K562 (cell line): ENCODE measurements around the gene EML2. TPM values are rescaled to one million over a fixed set of nuclear protein-coding genes. Genes with fewer than 3 reads are reported as not detected.

Experiments used
- ATF4 ChIP-seq: fragments of 450-650 bp; formaldehyde crosslinking; IDR thresholded peaks from 2 replicates; pipeline ENCODE4 v1.4.0; 2022; ENCODE audit warnings: mild to moderate bottlenecking, moderate library complexity
- CTCFL ChIP-seq: IDR thresholded peaks from 2 replicates; pipeline ENCODE4 v1.6.1; 2011; ENCODE audit warnings: borderline replicate concordance, low read depth, mild to moderate bottlenecking, moderate library complexity, low read length; ENCODE audit not compliant: insufficient read depth, poor library complexity, severe bottlenecking
- E2F1 ChIP-seq: sonication (generic); formaldehyde crosslinking; IDR thresholded peaks from 2 replicates; pipeline ENCODE4 v1.8.1; 2023; ENCODE audit warnings: mild to moderate bottlenecking, missing genetic modification reagents, moderate library complexity
- GTF2E2 ChIP-seq: fragments of 200-800 bp; sonication (Bioruptor generic); IDR thresholded peaks from 2 replicates; pipeline ENCODE4 v1.6.1; 2016; ENCODE audit warnings: missing genetic modification characterization, missing compliant biosample characterization
- MYBL2 ChIP-seq, 2 experiments: fragments of 450-650 bp in 1 of 2; sonication (generic) in 1 of 2; formaldehyde crosslinking in 1 of 2; IDR thresholded peaks; 2 replicates each; pipeline versions ENCODE4 v1.6.1 to v1.8.1; 2017 to 2022; ENCODE audit warnings: borderline replicate concordance in 1 of 2, inconsistent platforms in 1 of 2, low read depth in 1 of 2, mild to moderate bottlenecking in 1 of 2, missing genetic modification reagents in 1 of 2, moderate library complexity in 1 of 2
- NR0B1 ChIP-seq: fragments of 450-650 bp; IDR thresholded peaks from one replicate; pipeline ENCODE4 v1.6.1; 2018; ENCODE audit warnings: mild to moderate bottlenecking, moderate library complexity; ENCODE audit not compliant: partially characterized antibody
- POLR2B ChIP-seq: fragments of 450-650 bp; IDR thresholded peaks from 2 replicates; pipeline ENCODE4 v1.6.1; 2018; ENCODE audit warnings: low read depth; ENCODE audit not compliant: partially characterized antibody
- POLR3A ChIP-seq: IDR thresholded peaks from 2 replicates; pipeline ENCODE4 v1.6.1; 2011; ENCODE audit warnings: borderline replicate concordance, mild to moderate bottlenecking, moderate library complexity; ENCODE audit not compliant: insufficient read length, insufficient read depth; ENCODE audit errors: extremely low read depth
- SAFB2 ChIP-seq: fragments of 200-400 bp; formaldehyde crosslinking; IDR thresholded peaks from 2 replicates; pipeline ENCODE4 v1.6.1; 2018; ENCODE audit warnings: borderline replicate concordance, low read length, low read depth, moderate library complexity; ENCODE audit not compliant: severe bottlenecking
- SIX5 ChIP-seq, 2 experiments: IDR thresholded peaks; 2 replicates each; pipeline ENCODE4 v1.6.1; 2011; ENCODE audit warnings: low read length in 2 of 2, borderline replicate concordance in 1 of 2, low read depth in 1 of 2, mild to moderate bottlenecking in 1 of 2, moderate library complexity in 1 of 2; ENCODE audit not compliant: insufficient read depth in 1 of 2
- TCF7L2 ChIP-seq: fragments of 150-350 bp; IDR thresholded peaks from 2 replicates; pipeline ENCODE4 v1.6.1; 2016; ENCODE audit warnings: low read depth, mild to moderate bottlenecking, low read length, moderate library complexity
- UBTF ChIP-seq, 2 experiments: IDR thresholded peaks; 2 replicates each; pipeline ENCODE4 v1.6.1; 2012; ENCODE audit warnings: improper control_type of control experiment in 2 of 2, low read depth in 2 of 2, low read length in 2 of 2, borderline replicate concordance in 1 of 2
- ZEB2 ChIP-seq: fragments of 450-650 bp; IDR thresholded peaks from 2 replicates; pipeline ENCODE4 v1.6.1; 2016
- ZNF395 ChIP-seq: fragments of 200-800 bp; sonication (Bioruptor generic); IDR thresholded peaks from 2 replicates; pipeline ENCODE4 v1.6.1; 2017; ENCODE audit warnings: missing genetic modification characterization, missing compliant biosample characterization
- ZNF586 ChIP-seq: fragments of 450-650 bp; formaldehyde crosslinking; conservative IDR thresholded peaks from 2 replicates; pipeline ENCODE4 v1.4.0; 2020; ENCODE audit warnings: mild to moderate bottlenecking, moderate library complexity
- polyA plus RNA-seq, 8 experiments: library from polyadenylated mRNA; depleted of rRNA in 4 of 8; stranded (reverse) in 5 of 8; unstranded in 3 of 8; fragments of >200 nt; fragmentation: Nextera tagmentation in 2 of 8; fragmentation: Illumina TruSeq in 1 of 8; extraction: Ambion mirVana in 2 of 8; extraction: Trizol in 1 of 8; gene quantifications; 2 replicates each; pipeline versions ENCODE4 v1.2.1 to v1.2.3, GENCODE V29; 2011 to 2014; ENCODE audit warnings: inconsistent platforms in 1 of 8, missing spikeins in 1 of 8
- total RNA-seq, 7 experiments: library from RNA; depleted of rRNA in 6 of 7; stranded (reverse); fragments of >200 nt in 6 of 7; fragmentation: Illumina TruSeq in 2 of 7; extraction: Trizol in 2 of 7; gene quantifications; 2 replicates each; pipeline versions ENCODE4 v1.2.1 to v1.2.3, GENCODE V29; 2011 to 2021; ENCODE audit warnings: low replicate concordance in 1 of 7

EML2 gene
- total and polyA plus RNA-seq, 9 of the 15 experiments (the other 6 are each of a cell fraction or from before 2014, with no cell fraction given), result 2.6 to 69.6 (median 24.8) TPM

- TF ChIP-seq E2F1 (CRISPR knock-in tag) (no peak), SAFB2 (no peak), SIX5 (IDR thresholded peaks at IDR 0.05; ENCODE audit: borderline replicate concordance in 1 of 2, insufficient read depth in 1 of 2, low read depth in 1 of 2, low read length in 2 of 2) (no peak), ZEB2 (no peak), POLR2B (no peak), NR0B1 (no peak), ZNF586 (CRISPR knock-in tag) (no peak), TCF7L2 (0 out of 2 replicates have a peak, but pooled peaks have one; percentile 18), MYBL2 (IDR thresholded peaks at IDR 0.05; ENCODE audit: low read depth) (no peak), MYBL2 (CRISPR knock-in tag; IDR thresholded peaks at IDR 0.05; ENCODE audit: borderline replicate concordance) (no peak), ATF4 (CRISPR knock-in tag) (no peak), CTCFL (no peak), ZNF395 (CRISPR knock-in tag) (no peak), UBTF (IDR thresholded peaks at IDR 0.05; ENCODE audit: borderline replicate concordance in 1 of 2, low read depth in 2 of 2, low read length in 2 of 2) (0 out of 4 replicates have a peak, but pooled peaks of 1 of the 2 experiments have one; percentile 32), POLR3A (no peak), GTF2E2 (tag) (no peak)
Observed at GRCh38 chr19:45645631-45646344, 6.6 kb upstream of the EML2 start (continued).
